AG04450 (cell line): ENCODE data around the gene LRCOL1. TPM values are rescaled to one million over a fixed set of nuclear protein-coding genes. Genes with fewer than 3 reads are reported as not detected.

Experiments used
- CTCF ChIA-PET: fragments of 300-600, 350-600 bp; formaldehyde crosslinking; extraction: SDS; loops from one replicate; lab custom pipeline; 2022; ENCODE audit warnings: antibody characterized with exemption, inconsistent platforms; lab: Charles Lee
- POLR2A ChIA-PET: fragments of 350-600 bp; formaldehyde crosslinking; extraction: SDS; loops from one replicate; lab custom pipeline; 2021; ENCODE audit warnings: antibody characterized with exemption, inconsistent platforms; lab: Yijun Ruan, JAX
- DNase-seq: peaks from one replicate; pipeline ENCODE4 v3.0.0-alpha.2; 2011; ENCODE audit warnings: low read depth, low spot score
- H3K27ac ChIP-seq: one replicate; pipeline ENCODE4 v1.5.1; 2012; ENCODE audit warnings: low read depth, low read length, control low read depth
- H3K27me3 ChIP-seq: one replicate; pipeline ENCODE4 v1.6.0; 2012; ENCODE audit warnings: low read length; ENCODE audit not compliant: control insufficient read depth, insufficient read depth
- H3K4me3 ChIP-seq: 2 replicates; pipeline ENCODE4 v1.5.1; 2011; ENCODE audit warnings: mild to moderate bottlenecking, low read depth, low read length, control low read depth
- H3K9me3 ChIP-seq: 2 replicates; pipeline ENCODE4 v1.5.1; 2012; ENCODE audit warnings: low read length; ENCODE audit not compliant: control insufficient read depth, insufficient read depth
- CTCF ChIP-seq: IDR thresholded peaks from 2 replicates; pipeline ENCODE4 v1.5.1; 2011; ENCODE audit warnings: low read depth, low read length, control low read depth, inconsistent platforms
- polyA plus RNA-seq: library from polyadenylated mRNA; depleted of rRNA; stranded (reverse); fragments of >200 nt; gene quantifications from 2 replicates; pipeline ENCODE4 v1.2.3, GENCODE V29; 2011

Gene LRCOL1
- polyA plus RNA-seq, 1 experiment = 0.11 TPM

GRCh38 chr12:132641811-132642650, 31.6 kb upstream of the LRCOL1 start:
- POLR2A ChIA-PET = no interaction called here
- no peak for DNase-seq
- H3K9me3 ChIP-seq = no peaks in the 10 kb centered on the region
- H3K27ac ChIP-seq = no peak overlapping the region
- no peaks in the 10 kb centered on the region for H3K27me3 ChIP-seq
- no peak overlapping the region for H3K4me3 ChIP-seq
- CTCF ChIA-PET = no interaction called here
- no peak for TF ChIP-seq CTCF

GRCh38 chr12:132640936-132641335, 30.6 kb upstream of the LRCOL1 start:
- Histone ChIP-seq H3K27ac (no peak overlapping the region), H3K27me3 (no peaks in the 10 kb centered on the region), H3K9me3 (no peaks in the 10 kb centered on the region), H3K4me3 (no peak overlapping the region)
- POLR2A ChIA-PET = no interaction called here
- CTCF ChIA-PET = no interaction called here
- TF ChIP-seq CTCF = no peak
- DNase-seq = no peak

GRCh38 chr12:132639956-132640520, 29.7 kb upstream of the LRCOL1 start:
- H3K27me3 ChIP-seq = no peaks in the 10 kb centered on the region
- no peaks in the 10 kb centered on the region for H3K9me3 ChIP-seq
- ChIA-PET CTCF (interaction anchor here (0.9 kb wide), 1 partner anchor 17 kb away, joined by 4 read pairs; no protein-coding TSS in a partner anchor), POLR2A (no interaction called here)
- no peak for DNase-seq
- no peak overlapping the region for H3K4me3 ChIP-seq
- no peak for TF ChIP-seq CTCF
- H3K27ac ChIP-seq = no peak overlapping the region

GRCh38 chr12:132638541-132639408, 28.4 kb upstream of the LRCOL1 start:
- DNase-seq = peak; percentile 30
- H3K27ac ChIP-seq = no peak overlapping the region
- H3K27me3 ChIP-seq = no peaks in the 10 kb centered on the region
- peak; percentile 91 for TF ChIP-seq CTCF
- POLR2A ChIA-PET = interaction anchor here (0.6 kb wide), 1 partner anchor 40 kb away, joined by 5 read pairs; no protein-coding TSS in a partner anchor
- H3K4me3 ChIP-seq = no peak overlapping the region
- no peaks in the 10 kb centered on the region for H3K9me3 ChIP-seq
- CTCF ChIA-PET = interaction anchor here (0.6 to 1.9 kb wide), 21 partner anchors 9 to 485 kb away, joined by 3 to 15 read pairs (median 4); partner anchors contain the start of gene P2RX2
